Colonic mucosa (tissue), 4 donors: ENCODE data around the gene CRADD. TPM values are rescaled to one million over a fixed set of nuclear protein-coding genes. Genes with fewer than 3 reads are reported as not detected.

Experiments
- DNase-seq: peaks from one replicate; pipeline ENCODE4 v3.0.0-alpha.2; 2020
- H3K27ac ChIP-seq: fragments of 200-600 bp; one replicate; pipeline ENCODE4 v1.8.0; 2021
- H3K27me3 ChIP-seq: fragments of 200-600 bp; one replicate; pipeline ENCODE4 v1.8.0; 2021
- H3K36me3 ChIP-seq: fragments of 200-600 bp; one replicate; pipeline ENCODE4 v1.8.0; 2021
- H3K4me1 ChIP-seq: fragments of 200-600 bp; one replicate; pipeline ENCODE4 v1.8.0; 2021; ENCODE audit warnings: mild to moderate bottlenecking
- H3K4me3 ChIP-seq: fragments of 200-600 bp; one replicate; pipeline ENCODE4 v1.8.0; 2021
- H3K9ac ChIP-seq, 2 donors: one replicate each; pipeline ENCODE4 v1.7.0; 2013; ENCODE audit warnings: control low read depth in 2 of 2, low read depth in 2 of 2, low read length in 2 of 2
- H3K9me3 ChIP-seq: fragments of 200-600 bp; one replicate; pipeline ENCODE4 v1.8.0; 2021
- intact Hi-C: fragments of 100-400 bp; cut with DNase I; formaldehyde crosslinking; loops from one replicate; pipeline ENCODE4 v1.14.1; 2022
- total RNA-seq, 2 donors: library from RNA; stranded (reverse); fragmentation: NEBNext Ultra II Directional in 1 of 2; extraction: Animal tissue kit (Norgen Biotek cat#: 25700) in 1 of 2; gene quantifications; one replicate each; pipeline ENCODE4 v1.2.1, GENCODE V29; 2021
- TF ChIP-seq, protein P1 (sequence below): fragments of 200-600 bp; IDR thresholded peaks from one replicate; pipeline ENCODE4 v1.8.0; 2022; ENCODE audit warnings: antibody characterized with exemption, mild to moderate bottlenecking
- donor health status: healthy.
- donor health status: DM: no; HTN: no; CAD: no.
- donor health status: DM: no; HTN: no; CAD: no.

The CRADD gene
- total RNA-seq, 2 donors from 2014 or later: 18.2 to 23.9 TPM

DNA sequence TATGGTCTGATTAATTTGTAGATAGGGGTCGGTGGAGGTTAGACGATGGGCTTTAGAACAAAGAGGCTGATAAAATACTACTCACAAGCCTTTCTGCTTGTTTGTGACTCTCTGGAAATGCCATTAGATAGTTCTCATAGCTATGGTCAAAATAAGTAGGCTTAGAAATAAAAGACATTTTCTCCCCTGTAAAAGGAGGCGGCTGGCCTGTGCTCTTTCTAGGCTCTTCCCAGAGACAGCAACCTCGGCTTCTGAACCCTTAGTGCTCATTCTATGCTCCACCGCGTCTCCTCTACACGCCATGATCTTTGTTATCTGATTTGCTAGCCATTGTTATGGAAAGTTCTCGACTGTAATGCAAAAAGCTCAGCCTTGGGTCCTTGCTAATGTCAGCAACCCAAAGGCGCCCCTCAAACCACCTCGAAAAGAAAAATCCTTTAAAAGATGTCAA is 64.5 kb downstream of the CRADD start:
- TF ChIP-seq, protein P1, sequence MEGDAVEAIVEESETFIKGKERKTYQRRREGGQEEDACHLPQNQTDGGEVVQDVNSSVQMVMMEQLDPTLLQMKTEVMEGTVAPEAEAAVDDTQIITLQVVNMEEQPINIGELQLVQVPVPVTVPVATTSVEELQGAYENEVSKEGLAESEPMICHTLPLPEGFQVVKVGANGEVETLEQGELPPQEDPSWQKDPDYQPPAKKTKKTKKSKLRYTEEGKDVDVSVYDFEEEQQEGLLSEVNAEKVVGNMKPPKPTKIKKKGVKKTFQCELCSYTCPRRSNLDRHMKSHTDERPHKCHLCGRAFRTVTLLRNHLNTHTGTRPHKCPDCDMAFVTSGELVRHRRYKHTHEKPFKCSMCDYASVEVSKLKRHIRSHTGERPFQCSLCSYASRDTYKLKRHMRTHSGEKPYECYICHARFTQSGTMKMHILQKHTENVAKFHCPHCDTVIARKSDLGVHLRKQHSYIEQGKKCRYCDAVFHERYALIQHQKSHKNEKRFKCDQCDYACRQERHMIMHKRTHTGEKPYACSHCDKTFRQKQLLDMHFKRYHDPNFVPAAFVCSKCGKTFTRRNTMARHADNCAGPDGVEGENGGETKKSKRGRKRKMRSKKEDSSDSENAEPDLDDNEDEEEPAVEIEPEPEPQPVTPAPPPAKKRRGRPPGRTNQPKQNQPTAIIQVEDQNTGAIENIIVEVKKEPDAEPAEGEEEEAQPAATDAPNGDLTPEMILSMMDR: no peak
- intact Hi-C loops: loop anchor here (2.0 to 10.0 kb wide), 3 partner anchors 64 to 237 kb away; partner anchors contain the start of genes CRADD and SOCS2
- Histone ChIP-seq H3K27me3 (no peaks in the 10 kb centered on the region), H3K4me3 (peak overlapping the region; percentile 56), H3K4me1 (no peaks in the 10 kb centered on the region), H3K9ac (peak overlapping the region in 1 of 2 donors; percentile 78), H3K9me3 (no peaks in the 10 kb centered on the region), H3K27ac (peak overlapping the region; percentile 84), H3K36me3 (no peaks in the 10 kb centered on the region)
- peak; percentile 27 for DNase-seq

DNA sequence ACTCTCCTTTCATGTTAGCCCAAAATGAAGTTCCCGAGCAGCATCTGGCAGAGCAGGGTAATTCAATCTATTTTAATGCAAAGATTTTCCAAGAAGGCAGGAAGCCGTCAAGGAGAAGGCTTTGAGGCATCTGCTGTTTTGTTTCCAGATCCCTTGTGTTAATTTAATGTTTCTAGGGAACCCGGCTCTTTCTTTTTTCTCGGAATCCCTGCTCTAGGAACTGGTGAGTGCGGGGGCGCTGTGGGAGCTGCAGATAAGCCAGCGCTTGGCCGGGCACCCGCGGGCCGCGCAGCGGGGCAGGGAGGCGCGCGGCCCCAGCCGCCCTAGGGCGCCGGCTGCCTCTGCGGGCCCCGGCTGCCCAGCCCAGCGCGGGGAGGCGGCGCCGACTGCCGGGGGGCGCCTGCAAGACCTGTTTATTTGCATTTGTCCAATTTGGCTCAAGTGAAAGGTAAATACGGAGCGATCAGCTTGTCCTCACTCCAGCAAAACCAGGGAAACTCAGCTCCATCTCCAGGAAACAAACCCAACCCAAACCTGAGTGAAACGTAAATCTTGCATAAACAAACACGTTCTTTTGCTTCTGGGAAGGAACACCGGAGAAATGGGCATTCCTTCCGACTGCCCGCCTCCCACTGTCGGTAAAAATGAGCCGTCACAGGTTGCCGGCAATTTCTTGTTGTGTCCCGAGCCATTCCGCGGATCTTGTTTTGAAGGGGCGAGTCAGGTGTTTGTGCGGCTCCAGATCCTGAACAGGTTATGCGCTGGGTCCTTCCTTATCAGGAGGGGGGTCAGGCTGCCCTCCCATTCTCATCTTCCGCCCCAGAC is 65.1 kb downstream of the CRADD start:
- peak; percentile 62 for DNase-seq
- peak overlapping the region; percentile 48 to 81 for H3K9ac ChIP-seq
- intact Hi-C loops: loop anchor here (5.0 to 10.0 kb wide), 2 partner anchors 65 to 238 kb away; partner anchors contain the start of gene CRADD
- TF ChIP-seq, protein P1: no peak
- H3K9me3 ChIP-seq: no peaks in the 10 kb centered on the region
- no peaks in the 10 kb centered on the region for H3K36me3 ChIP-seq
- peak overlapping the region; percentile 56 for H3K4me3 ChIP-seq
- no peaks in the 10 kb centered on the region for H3K4me1 ChIP-seq
- H3K27me3 ChIP-seq: no peaks in the 10 kb centered on the region
- peak overlapping the region; percentile 84 for H3K27ac ChIP-seq

DNA sequence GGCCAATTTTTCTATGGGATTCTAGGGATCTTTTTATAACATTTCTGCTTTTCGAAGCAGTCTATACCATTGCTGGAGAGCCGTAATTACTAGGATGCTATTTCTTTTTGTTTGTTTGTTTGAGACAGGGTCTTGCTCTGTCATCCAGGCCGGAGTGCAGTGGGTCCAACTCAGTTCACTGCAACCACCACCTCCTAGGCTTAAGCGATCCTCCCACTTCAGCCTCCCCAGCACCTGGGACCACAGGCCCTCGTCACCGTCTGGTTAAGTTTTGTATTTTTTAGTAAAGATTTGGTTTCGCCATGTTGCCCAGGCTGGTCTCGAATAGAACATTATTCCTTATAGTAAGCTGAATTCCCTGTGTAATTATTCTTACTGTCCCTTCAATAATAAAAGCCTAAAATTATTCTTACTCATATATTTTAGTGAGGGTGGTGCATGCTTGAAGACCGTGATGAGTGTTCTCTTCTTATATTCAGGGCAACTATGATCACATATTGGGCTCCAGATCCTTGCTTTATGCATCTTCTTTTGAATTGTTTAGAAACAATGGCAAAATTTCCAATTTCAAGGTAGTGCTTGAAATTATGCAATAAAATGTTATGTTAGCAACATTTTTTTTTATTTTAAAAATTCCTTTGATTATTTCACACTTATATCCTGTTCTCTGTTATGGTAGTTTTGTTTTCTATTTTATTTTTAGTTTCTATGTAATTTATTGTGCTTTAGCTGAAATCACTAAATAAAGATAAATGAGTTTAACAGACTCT is 66.2 kb downstream of the CRADD start:
- Histone ChIP-seq H3K4me3 (no peak overlapping the region), H3K9me3 (no peaks in the 10 kb centered on the region), H3K36me3 (no peaks in the 10 kb centered on the region), H3K9ac (no peak overlapping the region), H3K27ac (no peak overlapping the region), H3K4me1 (no peaks in the 10 kb centered on the region), H3K27me3 (no peaks in the 10 kb centered on the region)
- DNase-seq: no peak
- intact Hi-C loops: loop anchor here (5.0 to 10.0 kb wide), 2 partner anchors 66 to 239 kb away; partner anchors contain the start of gene CRADD
- TF ChIP-seq, protein P1: no peak

DNA sequence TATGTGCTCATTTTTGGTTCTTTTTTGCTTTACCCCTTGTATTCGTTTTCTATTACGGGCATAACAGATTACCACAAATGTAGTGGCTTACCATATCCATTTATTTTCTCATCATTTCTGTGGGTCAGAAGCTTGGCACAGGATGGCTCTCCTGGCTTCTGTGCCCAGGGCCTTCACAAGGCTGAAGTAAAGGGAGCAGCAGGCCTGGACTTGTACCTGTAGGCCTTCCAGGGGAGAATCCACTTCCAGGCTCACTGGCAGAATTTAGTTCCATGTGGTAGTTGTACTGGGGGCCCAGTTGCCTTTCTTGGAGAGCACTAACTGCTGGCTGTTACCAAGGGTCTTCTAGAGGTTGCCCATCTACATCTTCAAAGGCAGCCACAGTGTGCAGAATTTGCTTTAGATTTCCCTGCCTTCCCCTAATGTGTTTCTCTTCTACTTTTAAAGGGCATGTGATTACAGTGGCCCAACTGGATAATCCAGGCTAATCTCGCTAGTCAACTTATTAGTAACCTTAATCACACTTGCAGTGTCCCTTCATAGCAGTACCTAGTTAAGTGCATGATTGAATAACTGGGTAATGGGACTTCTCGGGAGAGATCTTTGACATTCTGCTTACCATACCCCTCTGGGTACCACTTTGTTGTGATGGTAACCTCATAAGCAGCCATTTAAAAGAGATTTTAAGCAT is 67.0 kb downstream of the CRADD start:
- Histone ChIP-seq H3K4me3 (no peak overlapping the region), H3K27ac (no peak overlapping the region), H3K9me3 (no peaks in the 10 kb centered on the region), H3K4me1 (no peaks in the 10 kb centered on the region), H3K27me3 (no peaks in the 10 kb centered on the region), H3K9ac (no peak overlapping the region), H3K36me3 (no peaks in the 10 kb centered on the region)
- TF ChIP-seq, protein P1: no peak
- intact Hi-C loops: loop anchor here (5.0 to 10.0 kb wide), 2 partner anchors 67 to 239 kb away; partner anchors contain the start of gene CRADD
- DNase-seq: no peak

DNA sequence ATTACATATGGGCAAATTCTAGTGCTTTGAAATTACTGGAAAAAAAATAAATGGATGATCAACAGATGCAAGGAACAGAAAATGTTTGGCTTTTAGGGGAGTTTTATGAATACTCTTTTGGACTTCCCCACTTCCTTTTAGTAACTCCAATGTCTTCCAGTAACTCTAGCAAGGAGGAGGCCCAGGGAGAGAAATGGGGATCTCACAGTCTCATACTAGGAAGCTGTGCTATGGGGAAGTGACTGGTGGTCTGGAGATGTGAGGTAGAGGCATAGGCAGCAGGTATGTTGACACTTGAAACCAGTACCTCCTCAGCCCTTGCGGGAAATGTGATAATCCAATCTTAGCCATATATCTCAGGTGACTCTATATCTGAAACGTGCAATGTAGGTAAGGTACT is 68.1 kb downstream of the CRADD start:
- no peaks in the 10 kb centered on the region for H3K4me1 ChIP-seq
- intact Hi-C loops: loop anchor here (10.0 kb wide), 1 partner anchor 240 kb away; no protein-coding TSS in a partner anchor

More for the DNA sequence above, 68.1 kb downstream of the CRADD start:
- H3K9ac ChIP-seq: no peak overlapping the region
- TF ChIP-seq, protein P1: no peak
- H3K27ac ChIP-seq: no peak overlapping the region
- H3K27me3 ChIP-seq: no peaks in the 10 kb centered on the region
- no peak for DNase-seq
- no peak overlapping the region for H3K4me3 ChIP-seq
- no peaks in the 10 kb centered on the region for H3K36me3 ChIP-seq
- H3K9me3 ChIP-seq: no peaks in the 10 kb centered on the region
